IPS-18c (cell line): ENCODE measurements around the gene EFR3B.
"Not testable (repeated sequence)": the region's sequence is repeated elsewhere in the genome, so short reads cannot be mapped to it uniquely, and the experiment has no call there.

Experiments used
- H3K4me3 ChIP-seq: 2 replicates; pipeline ENCODE4 v1.7.0; 2013; ENCODE audit warnings: low read depth, mild to moderate bottlenecking, low read length, moderate library complexity; ENCODE audit not compliant: insufficient read depth
- H3K9me3 ChIP-seq: one replicate; pipeline ENCODE4 v1.6.1; 2013; ENCODE audit warnings: mild to moderate bottlenecking, low read length, moderate library complexity; ENCODE audit not compliant: control insufficient read depth, insufficient read depth

The EFR3B gene

GRCh38 chr2:25119263-25119662 lies 77.4 kb downstream of the EFR3B start:
- Histone ChIP-seq H3K4me3 (no peak overlapping the region), H3K9me3 (no peaks in the 10 kb centered on the region)

GRCh38 chr2:25122367-25122766 lies 80.5 kb downstream of the EFR3B start:
- H3K9me3 ChIP-seq = no peaks in the 10 kb centered on the region
- no peak overlapping the region for H3K4me3 ChIP-seq

GRCh38 chr2:25123682-25124081 lies 81.8 kb downstream of the EFR3B start:
- Histone ChIP-seq H3K9me3 (no peaks in the 10 kb centered on the region), H3K4me3 (no peak overlapping the region)

GRCh38 chr2:25125189-25125588 lies 83.3 kb downstream of the EFR3B start:
- no peak overlapping the region for H3K4me3 ChIP-seq
- H3K9me3 ChIP-seq = no peaks in the 10 kb centered on the region

GRCh38 chr2:25125976-25126375 lies 84.1 kb downstream of the EFR3B start:
- no peak overlapping the region for H3K4me3 ChIP-seq
- no peaks in the 10 kb centered on the region for H3K9me3 ChIP-seq

- H3K4me3 ChIP-seq, H3K9me3 ChIP-seq: not testable (repeated sequence)
Measured at GRCh38 chr2:25127071-25127470, 85.2 kb downstream of the EFR3B start.

- H3K4me3 ChIP-seq = no peak overlapping the region
Measured at GRCh38 chr2:25127646-25128045, 85.8 kb downstream of the EFR3B start.

GRCh38 chr2:25129901-25130520 lies 88.1 kb downstream of the EFR3B start:
- Histone ChIP-seq H3K9me3 (no peaks in the 10 kb centered on the region), H3K4me3 (no peak overlapping the region)

More at GRCh38 chr2:25127646-25128045, 85.8 kb downstream of the EFR3B start:
- H3K9me3 ChIP-seq = no peaks in the 10 kb centered on the region

- Histone ChIP-seq H3K4me3 (no peak overlapping the region), H3K9me3 (no peaks in the 10 kb centered on the region)
Measured at GRCh38 chr2:25131253-25131566, 89.3 kb downstream of the EFR3B start.

GRCh38 chr2:25131567-25132298 lies 89.9 kb downstream of the EFR3B start:
- Histone ChIP-seq H3K4me3 (peak overlapping the region; percentile 9; the same call in 1 of the 2 replicates), H3K9me3 (no peaks in the 10 kb centered on the region)

- no peak overlapping the region; the same call in 1 of the 2 replicates for H3K4me3 ChIP-seq
- H3K9me3 ChIP-seq = no peaks in the 10 kb centered on the region
Measured at GRCh38 chr2:25132299-25132635, 90.4 kb downstream of the EFR3B start.

GRCh38 chr2:25132693-25133092 lies 90.8 kb downstream of the EFR3B start:
- no peak overlapping the region for H3K4me3 ChIP-seq
- H3K9me3 ChIP-seq = no peaks in the 10 kb centered on the region

- not testable (repeated sequence) for H3K4me3 ChIP-seq, H3K9me3 ChIP-seq
Measured at GRCh38 chr2:25140535-25140934, 98.7 kb downstream of the EFR3B start.

GRCh38 chr2:25141120-25141519 lies 99.2 kb downstream of the EFR3B start:
- H3K9me3 ChIP-seq = no peaks in the 10 kb centered on the region
- H3K4me3 ChIP-seq = no peak overlapping the region

- H3K9me3 ChIP-seq = no peaks in the 10 kb centered on the region
- H3K4me3 ChIP-seq = no peak overlapping the region
Measured at GRCh38 chr2:25145803-25146202, 103.9 kb downstream of the EFR3B start.

GRCh38 chr2:25146896-25147295 lies 105.0 kb downstream of the EFR3B start:
- no peaks in the 10 kb centered on the region for H3K9me3 ChIP-seq
- H3K4me3 ChIP-seq = no peak overlapping the region

- H3K4me3 ChIP-seq = no peak overlapping the region
Measured at GRCh38 chr2:25149646-25150045, 107.8 kb downstream of the EFR3B start.

GRCh38 chr2:25150993-25151392 lies 109.1 kb downstream of the EFR3B start:
- not testable (repeated sequence) for H3K9me3 ChIP-seq, H3K4me3 ChIP-seq

More at GRCh38 chr2:25149646-25150045, 107.8 kb downstream of the EFR3B start:
- no peaks in the 10 kb centered on the region for H3K9me3 ChIP-seq

GRCh38 chr2:25151718-25152117 lies 109.8 kb downstream of the EFR3B start:
- Histone ChIP-seq H3K4me3 (no peak overlapping the region), H3K9me3 (no peaks in the 10 kb centered on the region)
